Raji (cell line): ENCODE data around the gene CENPB.

Experiments used
- POLR2A ChIP-seq: IDR thresholded peaks from 2 replicates; pipeline ENCODE4 v1.6.1; 2011; ENCODE audit warnings: low read depth, low read length, control low read depth; ENCODE audit not compliant: insufficient read depth

CENPB gene

DNA sequence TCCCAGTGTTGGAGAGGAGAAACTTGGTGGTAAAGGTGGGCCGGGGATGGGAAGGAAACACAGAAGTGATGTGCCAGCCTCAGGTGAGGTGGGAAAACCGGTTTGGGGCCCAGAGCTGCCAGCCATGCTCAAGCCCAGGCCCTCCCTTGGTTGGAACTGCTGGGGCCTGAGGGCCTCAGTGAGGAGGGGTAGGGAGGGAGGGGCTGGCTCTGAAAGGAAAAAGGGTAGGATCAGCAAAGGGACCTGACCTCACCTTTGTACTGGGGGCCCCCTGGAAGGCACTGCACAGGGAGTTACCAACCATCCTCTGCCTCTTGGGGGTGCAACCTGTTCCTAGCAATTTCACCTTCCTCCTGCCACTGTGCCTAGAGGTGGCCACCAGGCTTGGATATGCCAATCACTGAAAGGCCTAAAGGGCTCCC lies 3.5 kb downstream of the CENPB start:
- no peak for TF ChIP-seq POLR2A

DNA sequence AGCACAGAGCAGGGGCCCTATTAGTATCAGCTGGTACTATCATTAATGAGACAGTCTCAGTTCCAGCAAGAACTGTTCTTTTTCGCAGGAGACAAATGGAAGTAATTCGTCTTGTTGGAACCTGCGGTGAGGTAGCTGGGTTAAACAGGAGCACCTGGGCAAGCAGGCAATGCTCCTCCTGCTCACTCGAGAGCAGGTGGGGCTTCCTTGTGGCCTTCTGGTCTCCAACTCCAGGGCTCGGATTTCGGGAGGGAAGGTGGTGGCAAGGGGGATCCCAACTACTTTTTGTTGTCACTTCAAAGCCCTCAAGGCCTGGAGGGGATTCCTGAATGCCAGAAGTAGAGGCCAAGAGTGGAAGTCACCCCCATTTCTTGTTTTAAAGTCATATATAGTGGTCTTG lies 3.9 kb downstream of the CENPB start:
- no peak for TF ChIP-seq POLR2A

DNA sequence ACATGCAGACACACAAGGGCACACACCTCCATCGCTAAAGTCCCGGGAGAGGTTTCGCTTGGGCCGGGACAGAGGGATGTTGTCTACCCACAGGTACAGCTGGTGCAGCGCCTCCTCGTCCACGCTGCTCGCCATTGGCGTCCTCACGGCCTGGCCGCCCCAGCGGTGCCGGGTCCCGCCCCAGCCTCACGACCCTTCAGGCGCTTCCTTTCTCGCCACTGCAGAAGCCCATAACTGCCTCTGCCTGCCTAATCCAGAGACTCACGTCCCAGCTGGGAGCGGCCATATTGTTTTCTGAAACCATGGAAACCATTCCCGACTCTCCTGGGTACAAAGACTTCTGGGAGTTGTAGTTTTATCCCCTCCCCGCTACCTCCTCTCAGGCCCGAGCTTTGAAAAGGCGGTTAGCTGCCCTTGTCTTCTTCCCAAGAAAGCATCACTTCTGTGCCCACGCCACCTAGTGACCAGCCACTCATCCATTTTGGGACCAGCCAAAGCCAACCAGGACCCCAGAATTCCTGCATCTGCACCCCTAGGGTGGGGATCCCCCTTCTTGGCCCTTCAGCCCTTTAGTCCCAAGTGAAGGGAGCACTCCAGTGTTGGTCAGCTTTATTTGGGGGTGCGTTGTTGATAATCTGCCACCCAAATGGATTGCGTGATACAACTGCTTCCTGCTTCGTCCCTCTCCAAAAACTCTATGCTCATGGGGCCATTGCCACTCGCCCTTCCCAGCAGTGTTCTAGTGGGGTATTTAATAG lies 5.2 kb downstream of the CENPB start, which contains the start of gene SPEF1:
Gene SPEF1, minus strand, starts transcription at position 296 of the 758 bp plus-strand sequence. Its CDS starts 161 bp downstream, at position 135.
- TF ChIP-seq POLR2A: 0 out of 2 replicates have a peak, but pooled peaks have one; percentile 23

DNA sequence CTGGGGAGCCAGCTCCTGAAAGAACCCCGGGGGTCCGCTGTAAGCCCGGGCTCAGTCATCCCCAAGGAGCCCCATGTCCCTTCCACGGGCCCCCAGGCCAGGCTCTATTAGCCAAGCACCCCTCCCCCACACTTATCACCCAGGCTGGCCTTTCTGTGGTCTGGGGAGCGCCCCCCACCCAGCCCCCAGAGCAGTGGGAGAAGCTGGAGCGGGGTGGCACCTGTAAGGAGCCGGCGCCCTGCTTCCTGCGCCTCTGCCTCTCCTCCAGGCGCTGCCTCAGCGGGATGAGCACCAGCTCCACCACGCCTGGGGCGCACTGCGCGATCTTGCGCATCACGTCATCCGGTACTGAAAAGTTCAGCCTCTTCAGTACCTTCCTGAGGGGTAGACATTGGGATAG lies 7.6 kb downstream of the CENPB start:
- no peak for TF ChIP-seq POLR2A

DNA sequence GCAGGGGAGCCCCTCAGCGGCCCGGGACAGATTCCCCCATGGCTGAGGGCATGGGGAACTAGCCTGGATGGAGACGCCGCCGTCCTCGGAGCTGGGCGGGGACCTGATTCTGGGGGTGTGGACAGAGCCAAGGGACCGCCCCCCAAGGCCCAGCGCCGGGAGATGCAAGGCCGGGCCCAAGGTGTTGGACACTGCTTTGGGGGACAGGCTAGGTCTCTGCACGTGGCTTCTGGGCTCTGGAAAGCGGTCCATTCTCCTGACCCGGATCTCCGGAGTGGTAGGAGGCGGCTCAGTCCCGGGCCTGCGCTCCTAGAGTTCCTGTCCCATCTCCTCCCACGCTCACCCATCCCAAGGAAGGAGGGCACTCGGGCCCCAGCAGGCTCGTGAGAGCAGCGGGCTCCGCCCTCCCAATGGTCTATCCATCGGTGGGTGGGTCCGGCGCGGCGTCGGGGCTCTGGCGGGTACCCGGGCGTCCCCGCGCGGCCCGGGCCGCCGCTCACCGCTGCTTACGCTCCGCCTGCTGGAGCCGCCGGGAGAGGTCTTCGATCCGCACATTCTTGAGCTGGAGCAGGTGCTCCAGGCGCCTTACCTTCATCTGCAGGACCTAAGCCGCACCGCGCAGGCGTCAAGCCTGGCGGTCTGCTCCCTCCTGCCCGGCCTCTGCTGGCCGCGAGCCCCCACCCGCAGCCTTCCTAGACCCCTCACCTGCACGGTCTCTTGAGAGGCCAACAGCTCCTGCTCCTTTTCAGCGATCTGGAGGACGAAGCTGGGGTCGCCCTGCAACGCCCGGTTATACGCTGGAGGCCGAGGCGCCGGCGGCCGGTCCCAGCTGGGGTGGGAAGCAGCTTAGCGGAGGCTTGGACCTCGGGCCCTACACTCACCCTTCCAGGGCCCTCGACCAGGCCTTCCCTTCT lies 8.6 kb downstream of the CENPB start:
- no peak for TF ChIP-seq POLR2A

DNA sequence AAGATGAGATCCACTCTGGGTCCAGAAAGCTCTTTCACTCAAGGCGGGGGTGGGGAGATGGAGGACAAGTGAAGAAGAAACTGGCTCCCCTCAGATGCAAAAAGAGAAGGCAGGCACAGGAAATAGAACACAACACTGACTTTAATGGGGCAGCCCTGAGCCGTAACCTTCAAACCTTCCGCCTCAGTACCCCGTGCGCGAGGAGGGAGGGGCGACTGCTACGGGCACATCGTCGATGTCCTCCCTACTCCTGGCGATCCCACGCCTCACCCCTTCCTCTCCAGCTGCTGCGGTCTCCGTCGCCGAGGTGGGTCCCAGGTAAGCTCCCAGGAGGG lies 9.2 kb downstream of the CENPB start:
- no peak for TF ChIP-seq POLR2A

DNA sequence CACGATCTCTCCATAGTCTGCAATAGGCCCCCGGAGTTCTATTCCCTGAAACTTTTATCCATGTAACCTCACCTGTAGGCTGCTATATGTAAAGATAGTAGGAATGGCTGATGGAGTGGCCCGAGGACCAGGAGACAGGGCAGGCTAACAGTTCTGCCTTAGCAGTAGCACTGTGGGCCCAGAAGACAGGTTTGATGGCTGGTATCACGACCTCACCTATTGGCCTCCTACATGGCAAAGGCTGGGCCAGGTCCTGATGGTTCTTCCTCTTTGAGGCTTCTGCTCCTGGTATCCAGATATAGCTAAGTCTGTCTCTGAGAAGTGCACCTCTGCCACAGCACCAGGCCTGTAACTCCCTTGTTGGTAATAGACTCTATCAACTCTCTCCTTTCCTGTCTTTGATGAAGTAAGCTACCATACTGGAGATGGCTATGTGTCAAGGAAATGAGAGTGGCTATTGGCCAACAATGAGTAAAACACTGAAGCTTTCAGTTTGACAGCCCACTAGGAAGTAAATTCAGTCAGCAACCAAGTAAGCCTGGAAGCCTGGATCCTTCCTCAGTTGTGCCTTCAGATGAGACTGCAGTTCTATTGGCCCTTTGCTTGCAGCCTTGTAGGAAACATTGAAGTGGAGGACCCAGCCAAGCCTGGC lies 11.0 kb downstream of the CENPB start:
- TF ChIP-seq POLR2A: no peak

DNA sequence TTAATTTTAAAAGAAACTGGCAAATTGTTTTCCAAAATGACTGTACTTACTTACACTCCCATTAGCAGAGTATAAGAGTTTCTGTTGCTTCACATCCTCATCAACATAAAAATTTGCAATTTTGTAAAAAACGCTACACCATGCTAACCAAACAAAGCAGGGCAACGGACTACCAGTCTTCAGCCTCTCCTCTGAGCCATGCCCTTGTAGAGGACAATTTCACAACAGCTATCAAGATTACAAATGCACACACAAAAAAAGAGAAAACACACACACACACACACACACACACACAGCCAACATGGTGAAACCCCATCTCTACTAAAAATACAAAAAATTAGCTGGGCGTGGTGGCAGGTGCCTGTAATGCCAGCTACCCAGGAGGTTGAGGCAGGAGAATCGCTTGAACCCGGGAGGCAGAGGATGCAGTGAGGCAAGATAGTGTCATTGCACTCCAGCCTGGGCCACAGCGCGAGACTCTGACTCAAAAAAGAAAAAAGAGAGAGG lies 14.9 kb downstream of the CENPB start:
- no peak for TF ChIP-seq POLR2A

DNA sequence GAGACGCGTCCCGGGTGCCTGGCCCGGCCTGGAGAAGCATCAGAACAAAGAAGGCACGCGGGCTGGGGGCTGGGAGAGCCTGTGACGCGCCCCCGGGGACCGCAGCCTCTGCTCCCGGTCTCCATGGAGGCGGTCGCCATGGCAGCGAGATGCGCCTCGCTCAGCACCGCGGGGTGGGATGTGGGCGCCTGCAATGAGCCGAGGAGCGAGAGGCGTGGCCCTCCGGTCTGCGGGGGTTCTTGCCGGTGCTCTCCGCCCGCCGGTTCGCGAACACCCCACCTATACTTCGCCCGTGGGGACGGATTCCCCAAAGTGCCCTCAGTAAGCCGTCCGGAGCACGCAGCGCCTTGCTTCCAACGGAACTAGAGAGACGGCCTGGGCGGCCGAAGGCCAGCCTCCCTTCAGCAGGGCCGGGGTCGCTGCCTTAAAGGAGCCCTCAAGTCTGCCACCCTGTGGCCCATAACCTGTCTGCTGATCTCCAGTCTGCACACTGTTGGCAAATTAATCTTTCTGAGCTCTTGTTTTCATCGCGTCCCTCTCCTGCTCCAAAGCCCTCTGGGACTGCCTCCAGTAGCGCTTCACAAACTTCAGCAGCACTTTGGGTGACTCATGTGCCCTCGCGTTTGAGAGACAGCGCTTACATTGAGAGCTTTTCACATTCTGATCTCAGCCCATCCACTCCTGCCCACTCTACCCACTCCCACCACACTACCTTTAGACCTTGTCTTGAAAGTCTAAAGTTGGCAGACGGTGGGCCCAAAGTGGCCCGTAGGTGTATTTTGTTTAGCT lies 18.0 kb downstream of the CENPB start:
- TF ChIP-seq POLR2A: no peak

DNA sequence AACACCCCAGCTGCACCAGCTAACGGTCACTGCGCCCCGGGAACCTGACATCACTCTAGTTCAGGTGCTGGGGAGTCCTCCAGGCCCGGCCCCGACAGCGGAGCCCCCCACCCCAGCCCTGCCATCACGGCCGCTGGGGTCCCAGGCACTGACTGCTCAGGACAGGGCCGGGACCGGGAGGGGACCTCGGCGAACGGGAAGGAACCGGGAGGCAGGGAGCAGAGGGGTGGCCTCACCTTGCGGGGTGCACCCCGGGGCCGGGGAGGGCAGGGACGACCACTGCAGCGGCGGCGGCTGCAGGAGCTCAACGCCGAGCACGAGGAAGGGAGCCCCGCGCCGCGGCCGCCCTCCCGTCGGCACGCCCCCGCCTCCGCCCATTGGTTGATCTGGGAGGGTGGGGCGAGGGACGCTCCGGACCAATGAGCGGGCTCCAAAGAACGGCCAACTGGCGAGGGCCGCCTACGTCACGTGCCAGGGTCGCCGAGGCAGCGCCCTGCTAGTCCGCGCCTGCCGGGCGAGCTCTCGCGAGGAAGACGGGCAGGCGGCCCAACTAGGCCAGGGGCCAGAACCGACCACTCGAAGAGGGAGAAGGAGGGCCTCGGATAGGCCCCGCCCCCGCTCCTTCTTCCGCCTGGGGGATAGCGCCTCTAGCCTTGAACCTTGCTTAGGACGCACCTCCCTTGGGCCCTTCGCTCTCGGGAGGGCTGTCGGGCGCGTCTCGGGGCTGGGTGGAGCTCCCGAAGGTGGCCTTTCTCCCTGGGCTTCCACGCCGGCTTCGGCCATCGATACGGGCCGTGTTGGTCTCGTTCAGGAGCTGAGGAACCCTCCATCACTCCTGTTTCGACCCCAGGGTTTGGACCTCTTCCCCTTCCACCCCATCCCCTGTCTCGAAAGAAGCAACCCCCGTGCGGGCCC lies 18.9 kb downstream of the CENPB start, which contains the start of gene ADISSP:
Gene ADISSP, minus strand, starts transcription at position 327 of the 915 bp plus-strand sequence. CDS start 7,653 bp downstream, outside the sequence.
- TF ChIP-seq POLR2A: peak; percentile 84

DNA sequence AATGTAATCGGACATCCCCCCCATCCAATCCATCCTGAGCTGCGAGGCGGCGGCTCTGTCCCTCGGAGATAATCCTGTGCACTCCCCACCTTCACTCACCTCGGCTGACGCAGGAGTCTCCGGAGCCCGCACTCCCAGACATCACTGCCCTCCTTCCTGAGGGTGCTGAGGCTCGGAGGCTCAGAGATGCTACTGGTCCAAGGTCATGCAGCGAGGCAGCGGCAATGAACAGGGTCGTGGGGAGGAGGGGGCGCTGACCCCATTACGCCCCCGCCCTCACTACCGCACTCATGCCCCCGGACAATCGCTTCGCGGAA lies 19.5 kb downstream of the CENPB start:
- TF ChIP-seq POLR2A: no peak

DNA sequence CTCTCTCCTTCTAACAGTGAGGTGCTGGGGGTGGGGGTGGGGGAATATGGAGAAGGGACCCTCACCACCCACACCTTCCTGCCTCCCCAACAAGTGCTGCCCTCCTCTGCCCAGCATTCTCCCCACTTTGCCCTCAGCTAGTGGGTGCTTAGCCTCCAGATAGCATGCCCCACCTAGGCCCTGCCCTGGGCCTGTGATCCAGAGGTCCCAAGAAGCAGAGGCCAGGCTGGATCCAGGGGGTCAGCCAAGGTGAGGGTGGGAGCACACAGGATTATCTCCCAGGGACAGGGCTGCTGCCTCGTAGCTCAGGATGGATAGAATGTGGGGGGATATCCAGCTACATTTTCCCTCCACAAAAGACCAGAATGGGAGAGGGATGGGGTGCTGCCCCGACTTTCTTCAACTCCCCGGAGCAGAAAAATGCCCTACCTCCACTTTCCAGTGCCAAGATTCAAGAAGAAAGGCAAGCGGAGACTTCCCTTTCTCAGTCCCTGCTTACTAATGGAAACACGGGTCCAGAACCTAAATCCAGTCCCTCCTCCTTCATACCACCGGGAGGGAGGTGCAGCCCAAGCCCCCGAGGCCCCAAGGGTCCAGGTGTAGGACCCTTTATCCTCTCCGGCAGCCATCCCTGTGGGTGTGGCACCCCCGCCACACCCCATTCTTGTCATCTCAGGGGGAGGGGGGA lies 20.0 kb downstream of the CENPB start:
- TF ChIP-seq POLR2A: no peak
